Esophagus mucosa (tissue), 1 donor: ENCODE measurements around the gene DUS3L. TPM values are rescaled to one million over a fixed set of nuclear protein-coding genes. Genes with fewer than 3 reads are reported as not detected.

ENCODE experiments used
- ATAC-seq: fragments of 200-7000 bp; cut with Tn5 transposase; one replicate; pipeline ENCODE4 v1.9.1; 2020
- total RNA-seq: library from RNA; stranded (reverse); gene quantifications from one replicate; pipeline ENCODE4 v1.2.4, GENCODE V29; 2023
- donor health status: DM: yes; HTN: yes; CAD: no.

Gene DUS3L
- total RNA-seq, 1 donor from 2014 or later, result 24.2 TPM

DNA sequence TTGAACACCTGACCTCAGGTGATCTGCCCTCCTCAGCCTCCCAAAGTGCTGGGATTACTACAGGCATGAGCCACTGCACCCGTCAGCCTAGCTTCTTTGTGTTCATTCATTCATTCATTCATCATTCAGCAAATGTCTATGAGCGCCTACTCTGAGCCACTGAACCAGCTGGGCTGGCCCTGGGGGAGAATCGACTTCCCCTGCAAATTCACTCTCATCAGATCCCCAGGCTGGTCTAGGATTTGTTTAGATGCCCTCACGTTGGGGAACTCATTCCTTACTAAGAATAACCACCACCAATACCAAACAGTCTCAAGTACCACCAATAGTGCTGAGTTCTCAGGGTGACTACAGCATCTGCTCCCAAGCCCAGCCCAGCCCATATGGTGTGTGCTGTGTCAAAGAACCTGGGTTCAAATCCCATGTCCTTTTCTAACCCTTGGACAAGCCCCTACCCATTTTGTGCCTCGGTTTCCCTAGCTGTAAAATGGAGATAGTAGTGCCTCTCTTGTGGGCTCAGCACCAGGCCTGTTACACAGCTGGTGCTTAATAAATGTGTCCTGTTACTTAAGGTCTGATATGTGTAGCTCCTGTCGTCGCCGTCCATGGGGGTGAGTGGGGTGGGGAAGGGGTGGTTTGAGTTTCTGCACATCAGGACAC lies 30.7 kb upstream of the DUS3L start:
- ATAC-seq, result no peak

DNA sequence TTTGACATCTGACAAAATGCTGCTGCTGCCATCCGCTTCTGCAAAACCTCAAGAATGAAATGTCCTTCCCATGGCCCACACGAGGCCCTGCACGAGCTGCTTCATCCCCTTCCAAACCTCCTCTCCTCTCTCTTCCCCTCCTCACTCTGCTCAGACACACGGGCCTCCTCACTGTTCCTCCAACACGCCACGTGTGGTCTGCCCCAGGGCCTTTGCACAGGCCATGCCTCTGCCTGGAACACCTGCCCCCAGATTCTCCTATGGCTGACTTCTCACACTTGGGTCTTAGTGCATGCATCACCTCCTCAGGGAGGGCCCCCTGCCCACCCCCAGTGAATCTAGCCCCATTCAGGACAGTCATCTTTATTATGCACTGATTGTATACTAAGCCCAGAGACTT lies 29.8 kb upstream of the DUS3L start:
- ATAC-seq, result peak; percentile 10

DNA sequence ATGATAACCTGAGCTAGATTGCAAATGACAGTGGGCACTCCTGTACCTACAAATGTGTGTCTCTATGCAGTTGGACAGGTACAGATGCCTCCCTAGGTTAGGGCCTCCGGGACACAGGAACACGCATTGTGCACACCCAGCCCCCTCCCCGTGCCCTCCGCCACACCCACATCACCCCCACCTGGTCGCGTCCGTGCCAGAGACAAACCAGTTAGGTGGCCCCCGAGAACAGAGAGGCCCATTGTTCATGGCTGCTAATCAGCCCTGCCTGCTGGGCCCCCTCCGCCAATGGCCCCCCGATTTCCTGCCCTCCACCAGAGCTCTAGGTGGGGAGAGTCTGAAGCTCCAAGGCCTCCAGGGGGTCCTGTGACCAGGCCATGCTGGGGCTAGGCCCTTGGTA lies 27.6 kb upstream of the DUS3L start:
- no peak for ATAC-seq

DNA sequence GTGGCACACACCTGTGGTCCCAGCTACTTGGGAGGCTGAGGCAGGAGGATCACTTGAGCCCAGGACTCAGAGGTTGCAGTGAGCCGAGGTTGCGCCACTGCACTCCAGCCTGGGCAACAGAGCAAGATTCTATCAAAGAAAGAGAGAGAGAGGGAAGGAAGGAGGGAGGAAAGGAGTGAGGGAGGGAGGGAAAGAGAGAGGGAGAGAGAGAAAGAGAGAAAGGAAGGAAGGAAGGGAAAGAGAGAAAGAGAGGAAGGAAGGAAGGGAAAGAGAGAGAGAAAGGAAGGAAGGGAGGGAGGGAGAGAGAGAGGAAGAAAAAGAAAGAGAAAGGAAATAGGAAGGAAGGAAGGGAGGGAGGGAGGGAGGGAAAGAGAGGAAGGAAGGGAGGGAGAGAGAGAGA lies 26.3 kb upstream of the DUS3L start:
- ATAC-seq, result no peak

DNA sequence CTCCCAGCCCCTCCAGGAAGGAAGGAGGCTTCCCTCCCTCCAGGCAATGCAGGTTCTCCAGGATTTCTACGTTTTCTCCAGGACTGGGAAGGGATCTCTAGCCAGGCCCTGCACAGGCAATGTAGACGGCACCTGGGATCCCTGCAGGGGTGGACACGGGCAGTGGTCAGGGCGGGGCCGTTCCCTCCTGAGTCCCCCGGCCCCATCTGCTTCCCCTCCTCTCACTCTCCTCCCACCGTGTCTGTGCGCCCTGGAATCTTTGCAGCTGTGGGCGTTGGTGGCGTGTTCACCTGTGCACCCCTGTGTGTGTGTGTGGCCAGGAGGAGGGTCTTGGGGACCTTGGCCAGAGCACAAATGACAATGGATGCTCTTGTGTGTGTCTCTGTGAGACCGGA lies 23.9 kb upstream of the DUS3L start:
- ATAC-seq, result peak; percentile 43

DNA sequence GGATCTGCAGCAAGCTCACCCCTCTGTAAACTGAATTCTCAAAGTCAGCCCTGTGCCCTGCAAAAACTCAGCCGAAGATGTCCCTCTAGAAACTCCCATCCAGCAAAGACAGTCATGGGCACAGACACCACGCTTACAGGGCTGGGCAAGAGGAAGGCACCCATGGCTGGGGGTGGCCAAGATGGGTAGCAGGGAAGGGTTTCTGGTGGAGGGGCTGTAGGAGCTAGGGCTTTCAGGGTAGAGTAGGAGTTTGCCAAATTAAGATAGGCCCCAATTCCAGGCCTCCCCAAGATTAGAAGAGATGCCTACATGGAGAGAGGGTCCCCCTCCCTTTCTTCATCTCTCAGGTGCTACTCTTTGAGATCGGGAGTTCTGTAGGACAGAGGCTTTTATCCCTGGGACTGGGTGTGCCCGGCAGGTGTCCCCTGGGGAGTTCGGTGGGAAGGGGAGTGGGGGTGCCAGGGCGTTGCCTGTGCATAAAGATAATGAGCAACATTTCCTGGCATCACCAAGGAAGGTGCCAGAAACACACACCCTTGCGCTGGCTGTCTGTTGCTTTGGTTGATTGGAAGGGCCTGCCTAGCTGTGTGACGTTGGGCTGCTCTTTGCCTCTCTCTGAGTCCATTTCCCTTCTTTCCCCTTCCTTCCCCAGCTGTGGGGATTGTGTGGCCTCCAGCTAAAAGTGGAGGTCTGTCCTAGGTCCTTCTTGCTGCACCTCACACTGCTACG lies 23.3 kb upstream of the DUS3L start:
- ATAC-seq, result peak; percentile 61

DNA sequence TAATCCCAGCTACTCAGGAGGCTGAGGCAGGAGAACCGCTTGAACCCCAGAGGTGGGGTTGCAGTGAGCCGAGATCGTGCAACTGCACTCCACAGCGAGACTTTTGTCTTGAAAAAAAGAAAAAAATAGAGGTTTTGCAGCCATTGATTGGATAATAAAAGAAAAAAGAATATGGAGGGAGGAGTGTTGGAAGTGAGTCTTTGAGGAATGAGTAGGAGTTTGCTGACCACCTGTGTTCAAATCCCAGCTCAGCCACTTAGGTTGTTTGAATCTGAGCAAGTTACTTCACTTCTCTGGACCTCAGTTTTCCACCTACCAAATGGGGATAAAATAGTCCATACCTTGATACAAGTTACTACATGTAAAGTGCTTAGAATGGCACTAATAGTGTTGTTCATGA lies 20.2 kb upstream of the DUS3L start:
- ATAC-seq, result no peak

DNA sequence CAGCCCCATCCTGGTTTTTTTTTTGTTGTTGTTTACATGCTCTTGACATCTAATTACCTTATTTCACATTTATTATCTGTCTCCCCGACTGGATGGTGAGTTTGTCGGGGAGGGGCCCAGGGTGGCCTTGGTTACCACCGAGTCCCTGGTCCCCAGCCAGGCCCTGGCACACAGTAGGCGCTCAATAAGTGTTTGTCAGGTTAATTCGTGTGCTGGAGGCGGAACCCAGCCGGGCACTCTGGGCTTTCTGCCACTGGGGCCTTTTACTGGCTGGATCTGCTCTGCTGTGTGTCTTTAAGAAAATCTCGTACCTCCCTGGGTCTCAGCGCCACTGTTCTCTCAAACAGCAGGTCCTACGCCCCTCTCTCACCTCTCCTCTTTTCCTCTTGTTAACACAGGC lies 18.5 kb upstream of the DUS3L start:
- ATAC-seq, result no peak

DNA sequence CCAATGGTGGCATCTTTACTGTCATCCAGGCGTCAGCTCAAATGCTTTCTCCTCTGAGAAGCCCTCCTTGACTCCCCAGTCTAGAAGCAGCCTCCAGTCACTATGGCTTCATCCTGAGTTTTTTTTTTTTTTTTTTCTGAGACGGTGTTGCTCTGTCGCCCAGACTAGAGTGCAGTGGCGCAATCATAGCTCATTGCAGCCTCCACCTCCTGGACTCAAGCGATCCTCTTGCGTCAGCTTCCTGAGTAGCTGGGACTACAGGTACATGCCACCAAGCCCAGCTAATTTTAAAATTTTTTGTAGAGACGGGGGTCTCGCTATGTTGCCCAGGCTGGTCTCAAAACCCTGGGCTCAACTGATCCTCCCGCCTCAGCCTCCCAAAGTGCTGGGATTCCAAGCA lies 18.1 kb upstream of the DUS3L start:
- ATAC-seq, result no peak

DNA sequence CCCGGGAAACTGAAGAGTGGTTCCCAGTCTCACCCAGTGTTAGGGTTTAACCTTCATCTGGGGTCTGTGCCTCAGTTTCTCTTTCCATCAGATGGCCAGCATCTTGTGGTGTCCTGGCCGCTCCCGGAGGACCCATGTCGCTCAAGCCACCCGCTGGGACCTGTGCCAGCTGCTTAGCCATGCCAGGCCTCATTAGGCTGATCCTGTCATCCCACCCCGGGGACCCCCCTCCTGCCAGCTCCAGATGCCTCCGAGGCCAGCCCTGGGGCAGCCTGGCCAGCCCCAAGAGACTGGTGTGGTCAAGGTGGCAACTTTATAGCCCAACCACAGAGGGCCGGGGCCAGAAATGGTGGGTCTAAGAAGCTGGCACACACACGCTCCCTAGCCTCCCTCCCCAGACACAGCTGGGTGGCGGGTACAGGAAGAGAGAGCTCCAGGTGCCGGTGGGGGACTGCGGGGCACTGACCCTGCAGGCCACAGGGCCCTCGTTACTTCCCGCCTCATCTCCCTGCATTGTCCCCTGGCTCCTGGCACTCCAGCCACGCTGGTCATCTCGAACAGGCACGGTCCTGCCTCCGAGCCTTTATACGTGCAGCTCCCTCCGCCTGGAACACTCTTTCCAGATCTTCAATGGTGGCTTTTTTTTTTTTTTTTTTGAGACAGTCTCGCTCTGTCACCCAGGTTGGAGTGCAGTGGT lies 17.3 kb upstream of the DUS3L start:
- no peak for ATAC-seq

DNA sequence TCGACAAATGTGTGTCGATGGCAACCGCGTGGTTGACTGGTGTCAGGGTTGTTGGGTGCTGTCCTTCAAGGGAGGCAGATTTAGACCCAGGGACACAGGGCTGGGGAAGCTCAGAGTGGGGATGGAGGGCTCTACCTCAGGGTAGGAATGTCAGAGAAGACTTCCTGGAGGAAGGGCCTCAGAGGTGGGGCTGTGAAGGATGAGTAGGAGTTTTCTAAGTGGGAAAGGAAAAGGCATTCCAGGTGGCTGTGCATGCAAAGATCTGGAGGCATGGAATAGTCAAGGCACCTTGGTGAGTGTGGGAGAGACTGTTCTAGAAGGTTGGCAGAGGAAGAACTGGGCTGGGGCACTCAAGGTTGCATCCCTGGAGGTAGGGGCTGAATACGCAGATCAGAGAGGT lies 15.9 kb upstream of the DUS3L start:
- ATAC-seq, result no peak

DNA sequence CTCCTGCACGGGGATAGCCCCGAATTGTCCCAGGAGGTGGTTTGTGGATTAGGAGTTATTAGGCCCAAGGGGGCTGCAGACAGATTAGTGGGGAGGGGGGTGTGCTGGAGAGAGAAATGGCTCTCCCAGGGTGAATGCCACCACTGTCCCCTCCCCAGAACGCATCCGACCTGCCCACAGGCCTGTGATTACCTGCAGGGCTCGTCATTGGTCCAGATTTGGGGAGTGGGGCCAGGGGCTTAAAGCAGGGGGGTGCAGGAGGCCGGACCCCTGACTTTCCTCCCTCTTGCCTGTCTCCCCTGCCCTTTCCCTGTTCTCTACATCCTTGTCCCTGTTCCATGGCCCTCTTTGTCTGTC lies 15.1 kb upstream of the DUS3L start:
- ATAC-seq, result no peak

DNA sequence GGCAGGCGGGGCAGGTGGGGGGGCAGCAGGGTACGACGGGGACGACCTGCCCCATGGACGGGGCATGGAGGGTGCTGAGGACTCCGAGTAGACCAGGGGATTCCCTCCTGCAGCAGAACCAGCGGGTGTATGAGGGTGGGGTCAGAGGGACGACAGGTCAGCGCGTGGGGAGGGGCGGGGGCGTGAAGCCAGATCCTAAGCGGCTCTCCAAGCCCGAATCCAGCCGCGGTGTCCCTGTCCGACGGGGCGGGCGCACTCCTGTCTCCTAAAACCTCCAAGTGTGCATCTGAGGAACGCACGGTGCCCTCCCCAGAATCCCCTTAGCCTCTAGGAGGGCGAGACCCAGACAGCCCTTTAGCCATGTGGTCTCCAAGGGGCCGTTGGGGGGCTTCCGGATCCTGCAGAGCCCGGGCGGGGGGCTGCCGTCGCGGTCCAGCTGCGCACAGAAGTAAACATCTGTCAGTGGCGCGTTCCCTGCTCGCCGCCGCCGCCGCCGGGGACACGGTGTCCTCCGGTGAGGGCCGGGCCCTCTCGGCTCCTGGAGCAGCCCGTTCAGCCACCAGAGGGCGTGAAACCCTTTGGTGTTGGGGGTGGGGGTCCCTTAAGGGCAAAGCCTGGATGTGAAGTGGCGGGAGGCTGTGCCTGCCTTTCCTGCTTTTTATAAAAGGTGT lies 14.6 kb upstream of the DUS3L start:
- ATAC-seq, result peak; percentile 14

DNA sequence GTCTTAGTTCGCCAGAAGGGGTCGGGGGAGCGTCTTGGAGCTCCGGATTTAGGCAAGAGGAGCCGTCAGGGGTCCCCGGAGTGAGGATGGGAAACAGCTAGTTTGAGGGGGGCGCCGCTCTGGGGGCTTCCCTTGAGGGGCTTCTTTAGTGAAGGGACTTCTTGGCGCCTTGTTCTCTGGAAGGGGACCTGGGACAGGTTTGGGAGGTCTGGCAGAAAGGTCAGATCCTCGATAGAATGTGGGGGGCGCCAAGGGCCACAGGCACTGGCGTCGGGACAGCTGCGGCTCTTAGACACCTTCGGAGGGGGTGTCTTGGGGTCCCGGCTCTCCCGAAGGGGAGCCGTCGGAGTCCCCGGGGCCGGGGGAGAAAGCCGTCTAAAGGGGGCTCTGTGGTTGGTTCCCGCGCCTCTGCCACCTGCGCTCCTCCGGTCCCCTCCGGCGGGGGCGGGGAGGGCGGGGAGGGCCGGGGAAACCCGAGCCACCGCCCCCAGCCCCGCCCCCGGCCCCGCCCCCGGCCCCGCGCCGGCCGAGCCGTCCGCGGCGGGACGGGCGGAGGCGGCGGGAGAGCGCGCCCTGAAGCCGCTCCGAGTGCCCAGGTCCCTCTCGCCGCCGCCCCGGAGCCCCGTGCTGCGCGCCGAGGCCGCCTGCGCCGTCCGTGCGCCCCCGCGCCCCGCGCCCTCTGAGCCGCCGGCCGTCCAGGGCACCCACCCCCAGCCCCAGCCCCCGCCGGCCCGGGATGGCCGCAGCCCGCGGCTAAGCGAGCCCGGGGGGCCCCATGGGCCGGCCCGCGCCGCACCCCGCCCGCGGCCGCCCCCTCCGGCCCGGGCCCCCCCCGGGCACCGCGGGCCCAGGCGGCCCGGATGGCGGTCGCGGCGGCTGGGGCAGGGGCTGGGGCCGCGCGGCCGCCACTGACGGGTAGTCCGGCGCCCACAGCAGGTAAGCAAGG lies 13.8 kb upstream of the DUS3L start, which contains the start of gene NRTN:
Gene NRTN (plus strand): TSS at position 552 of the 946 bp plus-strand sequence. CDS start 19,099 bp downstream, outside the sequence.
- peak; percentile 7 for ATAC-seq

DNA sequence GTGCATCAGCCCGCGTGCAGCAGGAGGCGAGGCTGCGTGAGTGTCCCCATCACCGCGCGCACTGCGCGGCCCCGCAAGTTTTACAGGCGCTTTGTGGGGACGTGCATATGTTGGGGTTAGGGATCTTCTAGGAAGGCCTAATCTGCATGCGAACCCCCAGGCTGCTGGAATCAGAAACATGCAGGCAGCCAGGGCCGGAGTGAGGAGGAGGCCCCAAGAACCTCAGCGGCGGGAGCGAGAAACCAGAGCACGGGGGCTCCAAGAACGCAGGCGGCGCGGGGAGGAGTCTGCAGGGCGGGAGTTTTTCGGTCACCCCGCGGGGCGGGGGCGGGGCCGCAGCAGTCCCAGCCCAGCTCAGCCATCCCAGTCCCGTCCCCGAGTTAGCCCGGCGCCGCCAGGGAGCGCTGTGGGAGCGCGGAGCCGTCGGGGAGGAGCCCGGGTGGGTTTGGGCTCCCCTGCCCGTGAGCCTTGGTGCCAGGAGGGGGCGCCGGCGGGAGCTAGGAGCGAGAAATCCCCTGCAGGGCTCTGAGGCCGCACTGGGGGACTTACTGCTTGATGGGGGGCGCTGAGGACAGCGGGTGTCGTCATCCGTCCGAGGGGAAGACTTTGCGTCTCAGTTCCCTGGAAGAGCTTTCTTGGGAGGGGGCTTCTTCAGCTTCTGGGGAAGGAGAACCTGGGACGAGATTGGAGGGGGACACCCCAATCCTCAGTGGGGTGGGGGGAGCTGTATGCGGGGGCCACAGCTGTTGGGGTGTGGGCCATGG lies 13.0 kb upstream of the DUS3L start:
- peak; percentile 72 for ATAC-seq

DNA sequence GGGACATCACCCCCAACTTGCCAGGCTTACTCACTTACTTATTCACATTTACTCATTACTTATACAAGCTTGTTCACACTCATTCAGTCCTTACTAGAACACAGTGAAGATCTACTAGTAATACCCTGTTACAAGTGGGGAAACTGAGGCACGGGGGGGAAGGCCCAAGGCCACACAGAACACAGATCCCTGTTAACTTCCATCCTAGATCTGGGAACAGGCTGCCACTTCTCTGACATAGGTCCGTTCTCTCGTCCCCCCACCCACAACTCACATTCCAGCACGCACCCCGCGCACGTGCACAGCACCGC lies 12.4 kb upstream of the DUS3L start:
- no peak for ATAC-seq

DNA sequence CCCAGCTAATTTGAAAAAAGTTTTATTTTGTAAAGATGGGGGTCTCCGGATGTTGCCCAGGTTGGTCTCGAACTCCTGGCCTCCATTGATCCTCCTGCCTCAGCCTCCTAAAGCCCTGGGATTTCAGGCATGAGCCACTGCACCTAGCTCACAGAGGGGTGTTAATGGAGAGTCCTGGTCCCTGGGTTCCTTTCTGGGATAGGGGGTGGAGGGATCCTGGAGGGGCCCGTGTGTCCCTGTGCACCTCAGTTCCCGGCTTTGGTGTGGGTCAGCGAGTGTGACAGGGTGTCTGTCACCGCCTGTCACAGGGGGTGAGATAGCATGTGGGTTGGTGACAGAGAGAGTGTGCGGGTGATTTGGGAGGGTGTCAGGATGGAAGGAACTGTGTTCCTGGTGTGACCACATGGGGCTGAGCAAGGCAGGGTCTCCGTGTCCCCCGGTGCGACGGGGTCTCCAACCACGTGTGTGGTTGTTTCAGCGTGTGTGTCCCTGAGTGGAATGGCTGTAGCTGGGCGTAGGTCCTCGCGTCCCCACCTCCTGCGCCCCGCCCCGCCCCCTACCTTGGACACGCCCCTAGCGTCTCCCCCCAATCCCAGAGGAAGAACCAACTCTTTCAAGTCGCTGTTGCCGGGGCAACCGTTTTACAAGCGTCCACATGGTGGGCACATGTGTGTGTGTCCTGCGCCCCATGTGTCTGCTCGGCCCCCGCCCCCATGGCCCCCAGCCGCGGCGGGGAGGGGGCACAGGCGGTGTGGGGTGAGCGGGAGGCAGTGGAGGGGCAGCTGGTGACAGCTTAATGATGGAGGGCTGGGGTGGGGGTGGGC lies 11.0 kb upstream of the DUS3L start:
- ATAC-seq, result no peak

DNA sequence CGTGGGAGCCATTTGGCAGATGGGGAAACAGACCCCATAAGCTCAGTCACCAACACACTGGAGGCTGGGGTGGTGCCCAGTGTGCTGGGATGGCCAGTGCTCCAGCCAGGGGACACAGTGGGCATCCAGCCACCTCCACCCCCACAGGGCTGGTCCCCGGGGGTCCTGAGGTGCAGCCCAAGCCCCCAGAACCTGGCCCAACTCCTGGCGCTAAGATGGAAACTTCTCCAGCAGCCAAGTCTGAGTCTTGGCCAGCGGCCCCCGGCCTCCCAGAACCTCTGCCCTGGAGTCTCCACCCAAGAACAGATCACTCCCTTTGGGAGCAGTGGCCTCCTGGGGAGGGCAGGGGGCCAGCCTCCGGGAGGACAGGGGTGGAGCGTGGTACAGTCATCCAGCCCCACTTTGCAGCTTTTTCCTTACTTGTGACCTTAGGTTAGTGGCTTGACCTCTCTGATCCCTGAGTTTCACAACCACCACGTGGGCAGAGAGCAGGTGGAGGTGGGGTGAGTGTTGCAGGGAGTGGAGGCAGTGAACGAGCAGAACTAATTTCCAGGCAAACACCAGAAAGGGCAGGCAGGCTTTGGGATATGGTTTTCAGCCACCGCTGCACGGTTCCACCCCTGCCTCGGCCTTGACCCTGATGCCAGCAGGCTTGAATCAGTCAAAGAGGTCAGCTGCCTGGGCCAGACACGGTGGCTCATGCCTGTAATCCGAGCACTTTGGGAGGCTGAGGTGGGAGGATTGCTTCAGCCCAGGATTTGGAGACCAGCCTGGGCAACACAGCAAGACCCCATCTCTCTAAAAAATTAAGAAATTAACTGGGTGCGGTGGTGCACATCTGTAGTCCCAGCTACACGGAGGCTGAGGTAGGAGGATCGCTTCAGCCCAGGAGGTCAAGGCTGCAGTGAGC lies 9.7 kb upstream of the DUS3L start:
- ATAC-seq, result no peak
